Astrocyte of the hippocampus (primary cell): ENCODE data around the gene CSTPP1.
"Not testable (repeated sequence)": the region's sequence is repeated elsewhere in the genome, so short reads cannot be mapped to it uniquely, and the experiment has no call there.

Experiments
- DNase-seq: peaks from one replicate; pipeline ENCODE4 v3.0.0; 2011; ENCODE audit warnings: low read depth, low spot score

CSTPP1 gene

GRCh38 chr11:47178737-47179654 is 242.4 kb downstream of the CSTPP1 start:
- no peak for DNase-seq

- no peak for DNase-seq
Measured at GRCh38 chr11:47179655-47179991, 243.1 kb downstream of the CSTPP1 start.

GRCh38 chr11:47180006-47180787 is 243.6 kb downstream of the CSTPP1 start:
- no peak for DNase-seq

- no peak for DNase-seq
Measured at GRCh38 chr11:47181271-47181670, 244.7 kb downstream of the CSTPP1 start.

GRCh38 chr11:47182380-47182779 is 245.8 kb downstream of the CSTPP1 start:
- no peak for DNase-seq

- DNase-seq, result no peak
Measured at GRCh38 chr11:47183031-47183856, 246.7 kb downstream of the CSTPP1 start.

GRCh38 chr11:47183969-47184368 is 247.4 kb downstream of the CSTPP1 start:
- DNase-seq, result no peak

- DNase-seq, result peak; percentile 51
Measured at GRCh38 chr11:47184711-47185304, 248.2 kb downstream of the CSTPP1 start.

GRCh38 chr11:47185305-47186075 is 248.9 kb downstream of the CSTPP1 start:
- peak; percentile 90 for DNase-seq

GRCh38 chr11:47186076-47186699 is 249.6 kb downstream of the CSTPP1 start, which contains the start of gene PACSIN3:
Gene PACSIN3 (minus strand): TSS chr11:47186434. CDS start chr11:47182727, 3,707 bp downstream.
- DNase-seq, result peak; percentile 81

GRCh38 chr11:47186700-47187695 is 250.4 kb downstream of the CSTPP1 start:
- DNase-seq, result peak; percentile 70

- DNase-seq, result peak; percentile 24
Measured at GRCh38 chr11:47187723-47188122, 251.2 kb downstream of the CSTPP1 start.

GRCh38 chr11:47188259-47188658 is 251.7 kb downstream of the CSTPP1 start:
- DNase-seq, result peak; percentile 45

- DNase-seq, result peak; percentile 92
Measured at GRCh38 chr11:47189100-47189834, 252.7 kb downstream of the CSTPP1 start.

- not testable (repeated sequence) for DNase-seq
Measured at GRCh38 chr11:47191137-47191536, 254.6 kb downstream of the CSTPP1 start.

- no peak for DNase-seq
Measured at GRCh38 chr11:47192111-47192510, 255.6 kb downstream of the CSTPP1 start.

GRCh38 chr11:47198161-47198560 is 261.6 kb downstream of the CSTPP1 start:
- not testable (repeated sequence) for DNase-seq

- DNase-seq, result no peak
Measured at GRCh38 chr11:47201015-47201414, 264.5 kb downstream of the CSTPP1 start.
